Coronary artery (tissue), 2 donors: Measurements from ENCODE around the gene E2F1.
A peak's percentile ranks its signal among the peaks of the same experiment; 100 is the strongest.
"Not testable (repeated sequence)": the region's sequence is repeated elsewhere in the genome, so short reads cannot be mapped to it uniquely, and the experiment has no call there.

Source experiments
- DNase-seq: peaks from one replicate; pipeline ENCODE4 v3.0.0-alpha.2; 2017; ENCODE audit warnings: low spot score
- H3K27ac ChIP-seq, 2 donors: fragments of 200-600 bp; sonication (generic); one replicate each; pipeline ENCODE4 v1.5.1; 2016 to 2019
- H3K4me3 ChIP-seq: fragments of 200-600 bp; sonication (generic); 2 replicates; pipeline ENCODE4 v1.5.1; 2016; ENCODE audit warnings: mild to moderate bottlenecking, moderate library complexity
- TF ChIP-seq, protein P1 (sequence below): fragments of 200-600 bp; sonication (generic); IDR thresholded peaks from one replicate; pipeline ENCODE4 v1.5.1; 2019; ENCODE audit warnings: antibody characterized with exemption

Gene E2F1

DNA sequence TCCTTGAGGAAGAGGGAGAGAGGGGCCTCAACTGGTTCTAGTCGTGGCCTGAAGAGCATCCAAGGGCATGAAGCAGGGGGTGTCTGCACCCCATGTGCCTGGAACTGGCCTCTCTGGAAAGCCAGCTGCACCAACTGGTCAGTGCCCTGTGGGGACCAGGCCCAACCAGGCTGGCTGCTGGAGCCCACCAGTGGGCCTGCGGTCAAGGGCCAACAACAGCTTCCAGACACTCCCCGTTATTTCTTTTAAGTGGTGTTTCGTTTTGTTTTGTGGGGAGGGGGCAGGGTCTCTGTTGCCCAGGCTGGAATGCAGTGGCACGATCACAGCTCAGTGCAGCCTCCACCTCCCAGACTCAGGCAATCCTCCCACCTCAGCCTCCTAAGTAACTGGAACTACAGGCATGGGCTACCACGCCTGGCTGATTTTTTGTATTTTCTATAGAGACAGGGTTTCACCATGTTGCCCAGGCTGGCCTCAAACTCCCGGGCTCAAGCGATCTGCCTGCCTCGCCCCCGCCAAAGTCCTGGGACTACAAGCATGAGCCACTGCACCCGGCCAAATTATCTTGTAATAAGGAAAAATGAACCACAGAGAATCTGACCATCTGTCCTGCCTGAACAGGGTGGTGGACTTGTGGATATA lies 36.0 kb downstream of the E2F1 start:
- Histone ChIP-seq H3K27ac (no peak overlapping the region), H3K4me3 (no peak overlapping the region)
- TF ChIP-seq, protein P1, sequence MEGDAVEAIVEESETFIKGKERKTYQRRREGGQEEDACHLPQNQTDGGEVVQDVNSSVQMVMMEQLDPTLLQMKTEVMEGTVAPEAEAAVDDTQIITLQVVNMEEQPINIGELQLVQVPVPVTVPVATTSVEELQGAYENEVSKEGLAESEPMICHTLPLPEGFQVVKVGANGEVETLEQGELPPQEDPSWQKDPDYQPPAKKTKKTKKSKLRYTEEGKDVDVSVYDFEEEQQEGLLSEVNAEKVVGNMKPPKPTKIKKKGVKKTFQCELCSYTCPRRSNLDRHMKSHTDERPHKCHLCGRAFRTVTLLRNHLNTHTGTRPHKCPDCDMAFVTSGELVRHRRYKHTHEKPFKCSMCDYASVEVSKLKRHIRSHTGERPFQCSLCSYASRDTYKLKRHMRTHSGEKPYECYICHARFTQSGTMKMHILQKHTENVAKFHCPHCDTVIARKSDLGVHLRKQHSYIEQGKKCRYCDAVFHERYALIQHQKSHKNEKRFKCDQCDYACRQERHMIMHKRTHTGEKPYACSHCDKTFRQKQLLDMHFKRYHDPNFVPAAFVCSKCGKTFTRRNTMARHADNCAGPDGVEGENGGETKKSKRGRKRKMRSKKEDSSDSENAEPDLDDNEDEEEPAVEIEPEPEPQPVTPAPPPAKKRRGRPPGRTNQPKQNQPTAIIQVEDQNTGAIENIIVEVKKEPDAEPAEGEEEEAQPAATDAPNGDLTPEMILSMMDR, result no peak
- no peak for DNase-seq

DNA sequence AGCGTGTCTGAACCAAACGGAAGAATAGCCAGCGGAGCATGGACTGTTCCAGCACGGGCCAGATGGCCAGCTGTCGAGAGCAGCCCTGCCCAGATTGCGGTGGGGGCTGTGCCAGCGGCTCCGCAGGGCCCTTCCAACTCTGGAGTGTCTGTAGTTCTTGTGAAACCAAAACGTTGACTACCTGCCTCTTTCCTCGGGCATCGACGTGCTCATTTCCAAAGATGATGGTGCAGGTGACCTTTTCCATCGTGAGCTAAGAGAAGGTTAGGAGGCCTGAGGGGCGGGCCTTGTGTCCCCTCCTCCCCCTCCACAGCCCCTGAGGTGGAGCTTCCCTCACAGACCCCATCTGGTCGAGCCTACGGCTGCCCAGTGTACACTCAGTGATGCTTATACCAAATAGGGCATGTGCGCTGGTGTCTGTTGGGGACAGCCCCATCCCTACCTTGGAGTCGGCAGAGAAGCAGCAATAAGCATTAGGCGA lies 36.9 kb downstream of the E2F1 start:
- peak overlapping the region; percentile 11 to 39 for H3K27ac ChIP-seq
- H3K4me3 ChIP-seq, result no peak overlapping the region
- TF ChIP-seq, protein P1, result no peak
- DNase-seq, result no peak

DNA sequence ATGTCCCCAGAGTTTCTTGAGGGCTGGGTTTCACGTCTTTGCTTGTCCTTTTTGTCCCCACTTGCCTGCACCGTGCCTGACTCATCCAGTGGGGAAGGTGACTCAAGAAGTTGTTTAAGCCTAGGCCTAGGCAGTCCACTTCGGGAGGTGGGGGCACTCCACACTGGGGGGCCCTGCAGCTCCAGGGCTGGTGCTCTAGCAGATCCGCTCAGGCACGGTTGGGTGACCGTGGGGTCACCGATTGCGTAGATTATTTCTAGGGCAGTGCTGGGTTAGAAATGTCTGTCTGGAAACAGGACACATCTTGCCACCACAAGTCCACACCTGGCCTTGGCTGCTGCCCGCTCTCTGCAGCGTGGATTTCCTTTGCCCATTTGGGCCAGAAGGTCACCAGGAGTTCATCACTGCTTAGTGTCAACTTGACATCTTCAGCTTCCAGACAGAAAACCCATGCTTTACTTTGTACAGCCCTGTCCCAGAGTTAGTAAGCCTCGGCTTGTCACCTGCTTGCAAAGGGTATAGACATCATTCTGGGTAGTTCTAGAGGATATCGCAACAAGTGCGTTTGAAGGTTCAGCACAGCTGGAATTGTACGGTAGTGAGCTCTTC lies 37.7 kb downstream of the E2F1 start:
- Histone ChIP-seq H3K27ac (peak overlapping the region; percentile 64 to 74), H3K4me3 (peak overlapping the region; percentile 43)
- TF ChIP-seq, protein P1, result no peak
- DNase-seq, result peak; percentile 77

DNA sequence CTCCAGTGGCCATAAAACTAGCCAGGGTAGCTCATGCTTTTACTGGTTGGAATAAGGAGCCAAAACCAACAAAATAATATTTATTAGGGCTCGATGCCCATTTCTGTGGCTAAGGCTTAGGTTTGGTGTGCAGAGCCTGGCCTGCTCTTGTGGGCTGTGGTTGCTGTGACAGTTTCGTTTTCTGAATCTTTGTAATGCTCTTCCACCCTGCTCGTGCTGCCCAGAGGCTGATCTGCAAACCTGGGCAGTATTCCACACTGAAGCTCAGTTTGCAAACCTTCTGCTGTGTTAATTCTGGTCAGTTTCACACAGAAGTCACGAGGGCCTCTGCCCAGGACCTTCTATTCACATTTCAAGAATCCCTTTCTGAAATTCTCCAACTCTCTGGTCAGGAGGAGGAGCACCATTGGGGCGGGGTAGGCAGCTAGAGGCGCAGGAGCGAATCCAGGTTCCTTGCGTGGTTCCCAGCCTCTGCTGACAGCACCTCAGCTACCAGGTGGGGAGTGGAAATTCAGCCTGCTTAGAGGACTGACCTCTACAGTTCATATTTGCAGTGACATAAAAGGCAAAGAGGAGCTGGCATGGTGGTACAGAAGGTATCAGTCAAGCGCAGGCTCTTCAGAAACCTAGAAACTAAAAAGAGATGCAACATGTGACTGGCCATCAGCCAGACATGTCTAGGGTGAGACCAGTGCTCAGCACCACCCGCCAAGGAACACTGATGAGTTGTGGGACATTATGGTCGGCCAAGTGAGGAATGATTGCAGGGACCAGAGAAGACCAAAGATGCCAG lies 38.4 kb downstream of the E2F1 start:
- TF ChIP-seq, protein P1, result no peak
- peak; percentile 74 for DNase-seq
- H3K27ac ChIP-seq, result peak overlapping the region; percentile 64 to 74
- peak overlapping the region; percentile 43 for H3K4me3 ChIP-seq

DNA sequence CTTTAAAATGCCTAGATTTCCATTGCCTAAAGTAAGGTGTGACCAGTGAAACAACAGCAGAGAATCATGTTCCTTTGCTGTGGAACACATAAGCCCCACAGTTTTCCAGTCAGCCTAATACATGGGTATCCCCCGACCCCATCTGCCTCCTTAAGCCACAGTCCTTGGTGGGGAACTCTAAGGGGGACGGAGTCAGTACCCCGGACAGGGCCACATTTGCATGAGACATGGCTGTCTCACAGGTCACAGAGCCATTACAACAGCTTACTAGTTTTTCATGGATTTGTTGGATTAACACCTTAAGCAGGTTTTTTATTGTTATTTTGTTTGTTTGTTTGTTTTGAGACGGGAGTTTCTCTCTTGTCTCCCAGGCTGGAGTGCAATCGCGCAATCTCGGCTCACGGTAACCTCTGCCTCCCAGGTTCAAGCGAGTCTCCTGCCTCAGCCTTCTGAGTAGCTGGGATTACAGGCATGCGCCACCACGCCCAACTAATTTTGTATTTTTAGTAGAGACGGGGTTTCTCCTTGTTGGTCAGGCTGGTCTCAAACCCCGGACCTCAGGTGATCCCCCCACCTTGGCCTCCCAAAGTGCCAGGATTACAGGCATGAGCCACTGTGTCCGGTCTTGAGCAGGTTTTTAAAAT lies 39.1 kb downstream of the E2F1 start:
- H3K27ac ChIP-seq, result peak overlapping the region; percentile 64 to 74
- DNase-seq, result not testable (repeated sequence)
- H3K4me3 ChIP-seq, result peak overlapping the region; percentile 43

DNA sequence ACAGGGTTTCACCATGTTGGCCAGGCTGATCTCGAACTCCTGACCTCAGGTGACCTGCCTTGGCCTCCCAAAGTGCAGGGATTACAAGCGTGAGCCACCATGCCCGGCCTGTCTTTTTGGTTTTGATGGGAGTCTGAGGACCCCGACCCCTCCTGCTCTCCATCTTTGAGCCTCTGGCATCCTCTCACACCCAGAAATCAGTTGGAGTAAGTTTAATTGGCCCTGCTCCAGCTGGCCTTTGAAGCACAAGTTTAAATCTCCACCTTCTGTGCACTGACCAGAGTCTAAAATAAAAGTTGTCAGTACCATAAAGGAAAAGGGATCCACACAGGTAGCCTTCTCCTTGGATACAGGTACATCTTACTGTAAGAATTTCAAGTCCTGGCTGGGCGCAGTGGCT lies 40.0 kb downstream of the E2F1 start:
- Histone ChIP-seq H3K27ac (no peak overlapping the region), H3K4me3 (no peak overlapping the region)
- TF ChIP-seq, protein P1, result no peak
- no peak for DNase-seq

DNA sequence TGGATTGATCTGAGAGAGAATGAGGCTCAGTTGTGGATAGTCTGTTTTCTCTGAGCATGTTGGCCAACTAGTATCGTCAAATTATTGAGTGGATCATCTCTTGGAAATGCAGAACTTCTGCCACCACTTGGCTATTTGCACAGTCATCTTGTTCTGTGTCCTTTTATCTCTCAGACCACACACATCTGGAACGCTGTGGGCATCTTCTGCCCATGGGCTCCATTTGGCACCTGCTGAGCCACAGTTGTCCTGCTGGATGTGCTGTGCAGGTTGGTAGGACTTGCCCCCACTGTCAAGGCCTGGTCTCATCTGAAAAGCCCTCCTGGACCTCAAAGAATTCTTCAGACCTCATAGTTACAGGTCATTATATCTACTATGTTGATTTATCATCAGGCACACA lies 40.8 kb downstream of the E2F1 start:
- TF ChIP-seq, protein P1, result no peak
- Histone ChIP-seq H3K4me3 (no peak overlapping the region), H3K27ac (no peak overlapping the region)
- no peak for DNase-seq
